ENCODE results near the gene KRTAP17-1.

The KRTAP17-1 gene

DNA sequence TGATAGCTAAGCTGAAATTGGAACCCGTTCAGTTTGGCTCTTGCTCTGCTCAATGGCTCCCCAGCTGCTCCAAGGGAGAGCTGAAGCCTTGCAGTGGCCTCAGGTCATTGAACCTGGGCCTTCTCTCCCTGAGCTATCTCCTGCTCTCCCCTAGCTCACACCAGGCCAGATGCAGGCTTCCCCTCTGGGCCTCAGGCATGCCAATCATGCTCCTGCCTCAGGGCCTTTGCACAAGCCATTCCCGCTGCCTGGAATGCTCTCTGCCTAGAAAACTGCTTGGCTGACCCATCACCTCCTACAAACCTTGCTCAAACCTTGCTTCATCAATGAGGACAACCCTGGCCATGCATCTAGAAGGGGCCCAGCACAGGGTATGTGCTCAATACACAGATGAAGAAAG lies 16.7 kb upstream of the KRTAP17-1 start:
- no peak for DNase-seq

DNA sequence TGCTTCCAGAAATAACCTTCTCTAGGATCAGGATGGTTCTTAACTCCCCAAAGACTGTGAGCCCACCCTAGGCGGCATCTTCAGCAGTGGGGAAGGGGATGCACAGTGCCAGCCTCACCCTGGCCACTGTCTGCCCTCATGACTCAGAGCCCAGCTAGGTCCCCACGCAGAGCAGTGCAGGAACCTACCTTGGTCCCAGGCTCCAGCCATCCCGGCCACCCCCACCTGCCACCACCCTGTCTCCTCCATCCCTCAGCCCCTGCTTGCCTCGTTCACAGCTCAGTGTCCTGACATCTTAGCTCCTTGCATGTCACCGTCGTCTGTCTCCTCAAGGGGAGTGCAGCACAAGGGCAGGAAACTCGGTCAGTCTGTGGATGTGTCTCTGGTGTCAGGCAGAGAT lies 16.1 kb upstream of the KRTAP17-1 start:
- no peak for DNase-seq

DNA sequence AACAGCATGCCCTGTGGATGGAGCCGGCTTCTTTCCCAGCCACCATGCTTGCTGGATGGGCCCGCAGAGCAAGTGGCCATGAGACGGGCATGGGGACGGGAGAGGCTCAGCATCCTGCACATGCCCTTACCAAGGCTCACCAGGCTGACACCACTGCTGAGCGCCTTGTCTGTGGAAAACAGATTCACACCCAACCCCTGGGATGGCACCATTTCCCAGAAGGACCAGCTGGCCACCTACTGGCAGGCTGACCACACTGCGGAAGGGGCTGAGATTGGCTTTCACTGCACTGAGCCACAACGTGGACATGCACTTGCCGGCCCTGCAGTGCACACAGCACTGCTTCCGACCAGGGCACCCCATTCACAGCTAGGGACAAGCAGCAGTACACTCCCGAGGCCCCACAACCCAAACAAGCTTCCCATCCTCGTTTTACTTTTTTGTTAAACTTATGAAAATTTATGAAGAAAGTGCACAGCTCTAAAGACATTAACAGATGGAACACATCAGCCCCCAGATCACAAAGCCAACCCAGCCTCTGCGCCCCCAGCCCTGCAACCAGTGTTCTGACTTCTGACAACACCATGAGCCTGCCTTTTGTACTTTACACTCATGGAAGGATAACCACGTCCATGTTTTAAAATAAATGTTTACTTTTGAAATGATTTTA lies 13.9 kb upstream of the KRTAP17-1 start:
- no peak for DNase-seq

DNA sequence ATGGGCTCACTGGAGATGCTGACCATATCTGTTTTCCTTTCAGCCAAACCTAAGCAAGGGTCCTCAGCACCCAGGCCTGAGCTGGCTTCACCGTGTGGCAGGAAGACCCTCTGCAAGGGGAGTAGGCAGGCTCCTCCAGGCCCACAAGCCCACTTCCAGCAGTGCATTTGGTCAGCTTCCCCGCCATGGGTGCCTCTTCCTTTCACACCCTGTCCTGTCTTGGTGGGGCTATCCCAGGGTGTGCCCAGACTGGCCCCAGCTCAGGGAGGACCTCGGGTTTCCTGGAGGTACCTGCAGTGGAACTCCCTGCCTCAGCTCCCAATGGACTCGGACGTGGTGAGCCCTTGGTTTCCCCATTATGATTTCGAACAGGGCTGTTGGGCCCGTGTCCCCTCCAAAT lies 12.7 kb upstream of the KRTAP17-1 start:
- no peak for DNase-seq

DNA sequence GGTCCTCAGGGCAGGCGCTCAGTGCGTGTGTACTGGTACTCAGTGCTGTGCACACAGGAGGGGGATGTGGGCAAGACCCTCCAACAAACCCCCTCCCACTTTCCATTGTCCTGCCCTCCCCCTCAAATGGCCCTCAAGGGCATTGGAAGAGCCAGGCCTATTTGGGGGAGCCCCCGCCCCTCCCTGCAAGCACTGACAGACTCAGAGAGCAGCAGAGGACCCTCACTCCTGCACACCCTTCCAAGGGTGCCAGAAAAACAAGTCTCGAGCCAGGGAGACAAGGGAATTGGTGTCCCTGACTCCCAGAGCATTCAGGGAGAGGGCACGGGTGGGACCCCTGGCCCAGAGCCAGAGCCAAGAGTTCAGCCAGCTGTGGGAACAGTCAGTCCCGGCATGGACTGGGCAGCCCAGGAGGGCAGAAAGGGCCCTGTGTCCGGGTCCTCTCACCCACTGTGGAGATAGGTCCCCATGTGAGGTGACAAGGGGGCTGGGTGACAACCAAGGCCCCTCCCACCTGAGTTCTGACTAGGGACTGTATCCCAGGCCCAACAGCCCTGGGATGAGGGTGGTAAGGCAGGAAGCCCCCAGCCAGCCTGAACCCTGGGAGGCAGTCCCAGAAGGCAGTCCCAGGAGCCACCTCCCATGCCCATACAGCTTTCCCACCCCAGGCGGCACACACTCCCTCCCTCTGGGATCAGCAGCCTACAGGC lies 12.1 kb upstream of the KRTAP17-1 start:
- DNase-seq = no peak

DNA sequence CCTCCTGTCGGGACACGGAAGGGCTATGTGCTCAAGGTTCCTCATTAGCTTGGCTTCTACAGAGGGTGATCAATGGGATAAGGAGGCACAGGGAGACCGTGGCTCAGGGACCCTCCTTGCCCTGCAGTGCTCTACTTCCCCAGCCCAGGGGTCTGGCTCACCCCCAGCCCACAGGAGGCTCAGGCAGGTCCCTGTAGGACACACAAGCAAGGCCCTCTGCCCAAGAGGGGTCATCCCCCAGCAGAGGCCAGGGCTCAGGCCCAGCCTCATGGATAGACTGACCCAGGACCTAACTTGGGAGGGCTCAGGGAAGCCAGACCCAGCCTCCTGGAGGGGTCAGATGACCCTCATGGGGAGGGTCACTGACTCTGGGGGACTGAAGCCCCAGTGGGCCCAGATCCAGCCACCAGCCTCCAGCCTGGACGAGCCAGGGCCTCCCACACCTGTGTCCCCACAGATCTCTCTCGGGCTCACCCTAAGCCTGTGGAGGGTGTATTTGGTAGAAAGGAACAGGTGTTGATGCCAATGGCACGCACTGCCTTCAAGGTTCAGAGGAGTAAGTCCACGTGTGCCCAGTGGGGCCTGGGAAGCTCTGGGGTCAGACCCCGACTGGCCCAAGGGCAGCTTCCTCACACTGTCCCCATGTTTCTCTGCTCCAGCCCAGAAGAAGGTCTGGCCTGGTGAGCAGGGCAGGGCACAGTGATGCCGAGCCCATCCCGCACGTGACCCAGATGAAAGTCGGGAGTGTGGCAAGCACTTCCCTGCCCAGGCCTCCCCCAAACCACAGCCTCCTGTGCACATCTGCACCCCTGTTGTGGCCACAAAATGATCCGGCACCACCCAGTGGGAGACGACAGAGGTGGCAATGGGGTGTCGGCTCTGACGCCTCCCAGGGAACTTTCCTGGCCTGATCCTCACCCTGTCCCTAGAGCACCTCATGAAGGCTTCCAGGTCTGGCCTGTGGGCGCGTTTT lies 10.9 kb upstream of the KRTAP17-1 start:
- DNase-seq = no peak

DNA sequence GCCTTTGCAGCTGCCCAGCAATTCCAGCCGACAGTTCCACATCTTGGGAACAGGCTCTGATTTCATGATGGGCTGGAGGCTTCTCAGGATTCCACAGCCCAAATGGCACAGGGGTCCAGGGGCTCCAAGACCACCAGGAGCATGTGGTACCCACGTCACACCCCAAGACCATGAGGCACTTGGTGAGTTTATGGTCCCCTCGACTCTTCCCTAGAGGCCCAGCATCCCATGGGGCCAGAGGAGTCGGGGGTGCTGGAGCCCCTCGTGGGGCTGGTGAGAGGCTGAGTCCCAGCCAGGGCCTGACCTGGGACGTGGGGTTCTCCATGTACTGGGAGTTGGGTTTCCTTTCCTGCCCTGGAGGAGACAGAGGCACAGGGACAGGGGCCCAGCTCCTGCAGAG lies 10.1 kb upstream of the KRTAP17-1 start:
- no peak for DNase-seq

DNA sequence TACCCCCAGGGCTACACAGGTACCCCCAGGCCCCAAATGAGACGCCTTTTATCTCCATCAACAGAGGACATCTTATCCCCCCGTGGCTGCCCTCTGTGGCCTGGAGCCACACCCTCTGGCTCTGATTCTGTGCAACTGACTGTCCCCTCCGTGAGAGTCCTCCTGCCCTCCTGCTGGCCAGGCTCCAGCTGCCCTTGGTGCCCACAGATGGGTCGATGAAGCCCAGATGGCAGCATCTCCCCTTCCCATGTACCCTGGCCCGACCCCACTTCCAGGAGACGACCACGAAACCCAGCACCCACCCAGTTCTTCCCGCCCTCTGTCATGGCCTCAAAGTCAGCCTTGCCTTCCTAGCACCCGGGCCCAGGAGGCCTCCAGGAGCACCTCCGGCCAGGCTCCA lies 9.6 kb upstream of the KRTAP17-1 start:
- DNase-seq = no peak

DNA sequence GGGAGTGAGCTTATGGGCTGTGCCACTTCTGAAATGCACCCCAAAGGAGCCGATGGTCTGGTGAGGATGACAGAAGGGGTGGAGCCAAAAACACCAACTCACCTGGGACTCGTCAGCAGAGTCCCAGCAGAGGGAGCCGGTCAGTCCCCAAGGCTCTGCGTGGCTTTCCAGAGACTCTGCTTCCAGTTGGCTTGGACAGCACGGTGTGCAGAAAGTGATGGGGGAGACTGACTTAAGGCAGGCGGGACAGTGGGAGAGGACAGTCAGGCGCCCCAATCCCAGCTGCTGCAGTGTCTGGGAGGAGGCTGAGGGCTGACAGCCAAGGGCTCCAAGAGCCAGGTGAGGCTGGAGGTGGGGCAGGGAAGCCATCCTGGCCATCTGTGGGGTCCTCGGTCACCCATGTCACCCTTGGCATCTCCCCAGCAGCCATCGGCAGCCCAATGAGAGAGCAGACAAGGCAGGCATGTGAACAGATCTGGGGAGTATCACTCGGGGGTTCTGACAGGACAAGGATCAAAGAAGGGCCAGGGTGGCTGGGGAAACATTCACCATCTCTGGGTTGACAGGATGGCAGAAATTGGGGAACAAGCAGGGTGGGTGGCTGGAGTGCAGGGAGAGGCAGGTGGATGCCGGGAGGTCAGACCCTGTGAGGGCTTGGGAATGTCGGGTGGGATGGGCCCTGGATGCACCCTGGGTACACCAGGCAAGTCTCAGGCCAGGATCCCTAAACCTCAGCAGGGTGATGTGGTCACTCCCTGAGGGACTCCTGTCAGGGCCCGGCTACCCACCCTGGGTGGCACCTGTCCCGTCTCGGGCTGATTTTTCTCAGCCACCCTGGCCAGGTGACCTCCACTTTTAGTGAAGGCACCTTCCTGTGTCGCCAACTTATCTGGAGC lies 8.9 kb upstream of the KRTAP17-1 start:
- DNase-seq = no peak

DNA sequence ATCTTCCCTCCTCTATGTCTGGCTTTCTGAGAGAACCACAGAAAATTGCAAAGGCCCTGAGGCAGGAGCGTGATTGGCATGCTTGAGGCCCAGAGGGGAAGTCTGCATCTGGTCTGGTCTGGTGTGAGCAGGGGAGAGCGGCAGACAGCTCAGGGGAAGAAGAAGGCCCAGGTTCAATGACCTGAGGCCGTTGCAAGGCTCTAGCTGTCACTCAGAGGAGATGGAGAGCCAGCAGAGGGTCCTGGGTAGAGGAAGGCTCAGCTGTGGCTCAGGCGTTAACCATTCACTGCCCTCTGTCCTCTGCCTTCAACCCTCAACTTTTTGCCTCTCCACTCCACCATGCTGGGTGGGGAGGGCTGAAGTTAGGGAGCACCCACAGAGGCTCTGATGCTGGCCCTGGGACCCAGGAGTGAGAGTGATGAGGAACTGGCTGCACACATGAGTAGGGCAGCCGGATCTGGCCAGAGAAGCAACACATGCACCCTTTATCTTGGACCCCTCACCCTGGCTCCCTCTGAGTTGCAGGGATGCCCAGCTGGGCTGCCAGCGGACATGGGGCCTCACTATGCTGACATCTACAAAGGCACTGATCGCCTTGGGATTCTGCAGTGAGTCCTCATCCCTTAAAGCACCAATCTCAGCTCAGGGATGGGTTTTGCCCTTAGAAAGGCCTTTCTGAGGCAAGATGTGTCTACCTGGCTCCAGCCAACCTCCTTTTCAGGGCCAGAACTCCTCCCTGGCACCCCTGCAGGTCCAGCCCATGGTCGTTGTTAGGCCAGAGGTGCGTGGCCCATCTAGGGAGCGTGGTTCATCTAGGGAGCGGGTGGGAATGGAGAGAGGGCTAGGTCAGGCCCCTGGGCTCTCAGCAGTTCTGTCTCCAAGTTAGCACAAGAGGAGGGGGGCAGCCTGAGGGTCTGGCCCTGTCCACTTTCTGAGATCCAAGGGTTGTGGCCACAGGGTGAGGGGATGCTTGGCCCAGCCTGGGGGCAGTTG lies 7.7 kb upstream of the KRTAP17-1 start:
- no peak for DNase-seq

DNA sequence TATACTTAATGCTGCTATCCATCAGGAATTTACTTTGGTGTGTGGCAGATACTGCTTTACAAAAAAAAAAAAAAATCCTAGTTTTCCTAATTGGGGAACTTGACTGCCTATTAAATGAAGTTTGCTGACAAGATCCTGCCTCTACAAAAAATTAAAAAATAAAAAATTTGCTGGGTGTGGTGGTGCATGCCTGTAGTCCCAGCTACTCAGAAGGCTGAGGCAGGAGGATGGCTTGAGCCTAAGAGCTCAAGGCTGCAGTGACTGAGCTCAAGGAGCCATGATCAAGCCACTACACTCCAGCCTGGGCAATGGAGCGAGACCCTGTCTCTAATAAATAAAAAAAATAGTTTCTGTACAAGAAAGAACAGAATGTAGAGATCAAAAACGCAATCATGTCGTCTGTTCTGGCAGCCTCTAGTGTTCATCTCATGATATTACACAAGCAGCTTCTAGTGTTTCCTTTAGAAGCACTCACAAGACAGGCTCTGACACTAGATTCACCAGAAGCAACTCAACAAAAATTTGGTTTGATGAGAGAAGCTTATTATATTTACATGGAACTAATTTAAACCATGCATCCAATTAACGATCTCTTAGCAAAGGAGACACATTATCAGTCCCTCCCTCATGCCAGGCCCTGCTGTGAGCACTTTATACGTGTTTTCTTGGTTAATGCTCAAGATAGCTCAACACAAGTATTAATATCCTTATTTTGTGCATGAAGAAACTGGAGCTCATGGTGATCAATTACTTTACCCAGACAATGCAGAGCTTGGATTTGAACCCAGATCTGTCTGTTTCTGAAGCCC lies 6.8 kb upstream of the KRTAP17-1 start:
- DNase-seq = no peak

DNA sequence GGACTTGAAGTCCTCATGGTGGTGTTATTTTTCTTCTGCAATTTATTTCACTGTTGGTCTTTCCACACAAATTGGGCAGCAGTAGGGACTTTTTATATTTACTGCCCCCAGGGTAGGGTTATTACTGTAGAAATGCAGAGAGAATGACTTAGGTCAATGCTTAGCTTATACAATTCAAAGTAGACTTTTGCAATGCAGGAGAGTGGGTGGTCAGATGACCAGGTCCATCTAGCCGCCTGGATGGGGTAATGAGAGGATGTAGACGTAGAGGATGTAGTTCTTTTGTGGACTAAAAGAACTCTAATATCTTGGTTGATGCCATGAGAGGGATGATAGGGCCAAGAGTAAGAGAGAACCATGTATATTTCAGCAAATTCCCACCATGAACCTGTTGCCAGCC lies 2.7 kb upstream of the KRTAP17-1 start:
- no peak for DNase-seq

DNA sequence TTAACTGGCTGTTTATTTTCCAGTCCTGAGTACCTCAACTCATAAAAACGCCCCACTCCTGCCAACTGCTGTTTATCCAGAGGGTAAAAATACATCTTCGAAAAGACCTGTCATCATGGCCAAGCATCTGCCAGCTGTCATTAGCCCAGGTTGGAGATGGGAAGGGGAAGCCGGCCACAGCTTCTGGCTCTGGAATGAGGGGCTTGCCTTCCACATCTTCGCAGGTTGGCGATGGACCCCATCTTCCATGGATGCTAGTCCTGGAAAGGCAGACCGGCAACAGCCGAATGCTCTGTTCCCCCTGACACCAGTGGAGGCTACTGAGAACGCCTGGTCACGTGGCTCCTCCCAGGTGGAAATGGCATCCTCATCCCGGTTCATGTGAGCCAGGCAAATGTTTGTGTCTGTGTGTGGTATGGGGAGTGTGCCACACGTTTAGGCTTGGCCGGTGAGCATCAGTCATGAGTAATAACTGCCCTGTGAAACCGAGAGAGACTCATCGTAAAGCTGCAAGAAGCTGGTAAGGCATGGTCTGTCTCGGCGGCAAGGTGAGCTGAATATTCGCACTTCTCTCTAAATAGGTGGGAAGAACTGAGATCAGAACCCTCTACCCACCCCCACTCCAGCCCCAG lies 420 bp upstream of the KRTAP17-1 start:
- DNase-seq = no peak

DNA sequence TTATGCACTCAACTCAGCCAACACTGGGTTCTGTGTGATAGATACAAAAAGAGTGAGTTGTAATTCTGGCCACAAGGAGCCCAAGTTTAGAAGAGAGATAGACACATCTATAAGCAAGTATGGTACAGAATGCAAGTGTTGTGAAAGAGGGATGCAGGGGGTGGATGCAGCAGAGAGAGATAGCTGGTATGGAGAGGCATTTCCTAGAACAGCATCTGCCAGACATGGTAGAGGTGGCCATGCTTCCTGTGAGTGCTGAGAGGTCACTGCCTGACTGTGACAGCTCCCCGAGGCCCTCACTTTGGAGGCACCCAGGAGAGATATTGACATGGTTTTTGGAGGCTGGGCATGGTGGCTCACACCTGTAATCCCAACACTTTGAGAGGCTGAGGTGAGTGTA lies 4.4 kb downstream of the KRTAP17-1 start:
- DNase-seq = no peak

DNA sequence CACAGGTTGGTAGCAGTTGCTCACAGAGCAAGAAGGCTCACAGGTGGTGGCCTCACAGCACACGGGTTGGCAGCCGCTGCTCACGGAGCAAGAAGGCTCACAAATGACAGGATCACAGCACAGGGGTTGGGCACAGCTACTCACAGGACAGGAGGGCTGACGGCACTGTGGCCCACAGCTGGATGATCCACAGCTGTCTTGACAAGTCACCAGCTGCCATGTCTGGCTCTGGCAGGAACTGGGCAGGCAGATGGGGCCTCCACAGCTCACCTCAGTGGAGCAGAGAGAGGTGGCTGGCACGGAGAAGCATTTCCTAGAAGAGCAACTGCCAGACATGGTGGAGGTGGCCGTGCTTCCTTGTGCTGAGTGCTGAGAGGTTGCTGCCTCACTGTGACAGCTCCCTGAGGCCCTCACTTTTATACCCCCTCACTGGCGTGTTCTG lies 6.6 kb downstream of the KRTAP17-1 start, which contains the start of gene KRTAP16-1:
TSS of gene KRTAP16-1 (minus strand) at position 392 of the 442 bp plus-strand sequence. CDS start at position 336, 56 bp downstream.
- DNase-seq = peak; percentile 39

DNA sequence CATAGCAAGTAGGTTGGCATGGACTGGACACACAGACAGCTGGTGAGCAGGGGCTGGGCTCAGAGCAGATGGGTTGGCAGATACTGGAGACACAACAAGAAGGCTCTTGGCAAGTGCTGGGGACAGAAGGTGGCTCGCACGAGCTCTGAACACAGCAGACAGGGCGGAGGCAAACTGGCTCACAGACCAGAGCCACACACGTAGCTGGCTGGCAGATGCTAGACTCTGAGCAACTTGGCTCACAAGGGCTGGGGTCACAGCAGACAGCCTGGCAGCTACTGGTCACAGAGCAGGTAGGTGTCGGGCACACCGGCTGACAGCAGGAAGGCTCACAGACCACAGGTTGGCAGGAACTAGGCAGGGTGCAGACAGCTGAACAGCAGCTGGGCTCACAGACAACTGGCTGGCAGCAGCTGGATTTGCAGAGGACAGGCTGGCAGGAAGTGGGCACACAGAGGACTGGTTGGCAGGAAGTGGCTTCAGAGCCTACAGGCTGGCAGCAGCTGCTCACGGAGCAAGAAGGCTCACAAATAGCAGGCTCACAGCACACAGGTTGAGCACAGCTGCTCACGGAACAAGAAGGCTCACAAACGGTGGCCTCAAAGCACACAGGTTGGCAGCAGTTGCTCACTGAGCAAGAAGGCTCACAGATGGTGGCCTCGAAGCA lies 7.1 kb downstream of the KRTAP17-1 start:
- DNase-seq = peak; percentile 43

DNA sequence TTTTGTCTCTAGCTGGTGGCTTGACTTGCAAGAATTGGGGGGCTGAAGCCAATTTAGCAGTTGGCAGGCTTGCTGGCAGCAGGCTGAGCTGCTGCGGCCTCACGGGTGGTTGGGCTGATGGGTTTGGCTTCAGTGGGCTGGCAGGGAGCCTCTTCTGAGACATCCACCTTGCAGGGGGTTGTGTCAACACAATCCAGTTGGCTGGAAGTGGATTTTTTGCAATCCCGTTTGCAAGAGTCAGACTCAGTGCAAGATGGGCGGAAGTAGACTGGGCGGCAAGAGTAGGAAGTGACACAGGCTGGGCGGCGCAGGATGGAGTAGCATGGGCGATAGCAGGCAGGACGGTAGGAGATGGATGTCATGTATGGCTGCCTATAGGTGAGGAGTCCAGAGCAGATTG lies 7.9 kb downstream of the KRTAP17-1 start:
- no peak for DNase-seq

DNA sequence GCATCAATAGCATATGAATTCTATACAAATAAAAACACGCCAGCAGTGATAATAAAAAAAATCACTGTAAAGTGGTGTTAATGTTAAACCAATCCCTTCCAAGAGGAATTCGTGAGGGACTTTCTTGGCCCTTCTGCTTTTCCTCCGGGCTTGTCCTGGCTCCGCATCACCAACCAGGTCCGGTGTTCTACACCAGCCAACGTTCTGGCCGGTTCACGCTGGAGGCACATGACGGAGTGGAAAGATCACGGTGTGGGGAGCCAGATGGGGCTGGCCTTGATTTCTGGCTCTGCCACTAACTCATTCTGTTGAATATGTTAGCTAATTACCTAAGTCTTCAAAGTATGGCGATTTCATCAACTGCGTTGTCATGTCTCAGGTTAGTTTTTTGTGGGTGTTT lies 11.4 kb downstream of the KRTAP17-1 start:
- DNase-seq = no peak

DNA sequence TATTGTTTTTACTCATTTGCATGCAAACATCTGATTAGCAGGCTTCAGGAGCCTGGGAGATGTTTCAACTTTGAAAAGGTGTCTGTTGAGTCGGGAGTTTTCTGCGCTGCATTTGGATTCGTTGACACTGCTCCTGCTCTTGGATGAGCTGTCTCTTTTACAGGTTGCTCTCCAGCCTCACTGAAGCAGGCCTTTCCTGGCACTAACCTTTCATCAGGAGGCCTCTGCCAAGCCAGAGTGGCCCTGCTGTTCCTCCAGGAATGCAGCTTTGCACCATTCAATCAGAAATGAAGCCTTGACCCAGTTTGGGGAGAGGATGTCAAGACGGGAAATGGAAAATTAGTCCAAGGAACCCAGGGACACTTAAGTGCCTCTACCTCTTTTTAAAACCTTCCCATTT lies 12.5 kb downstream of the KRTAP17-1 start:
- no peak for DNase-seq
